RPMI8226 (cell line): ENCODE results near the gene AGAP2.

Source experiments
- DNase-seq: peaks from one replicate; pipeline ENCODE4 v3.0.0-alpha.2; 2015

Gene AGAP2

GRCh38 chr12:57767305-57767698 is 28.8 kb upstream of the AGAP2 start:
- DNase-seq, result no peak

GRCh38 chr12:57766464-57767304 is 28.1 kb upstream of the AGAP2 start, which contains the start of gene CYP27B1:
Gene CYP27B1 (minus strand): TSS chr12:57767078. CDS start chr12:57767041, 37 bp downstream.
- no peak for DNase-seq

DNA sequence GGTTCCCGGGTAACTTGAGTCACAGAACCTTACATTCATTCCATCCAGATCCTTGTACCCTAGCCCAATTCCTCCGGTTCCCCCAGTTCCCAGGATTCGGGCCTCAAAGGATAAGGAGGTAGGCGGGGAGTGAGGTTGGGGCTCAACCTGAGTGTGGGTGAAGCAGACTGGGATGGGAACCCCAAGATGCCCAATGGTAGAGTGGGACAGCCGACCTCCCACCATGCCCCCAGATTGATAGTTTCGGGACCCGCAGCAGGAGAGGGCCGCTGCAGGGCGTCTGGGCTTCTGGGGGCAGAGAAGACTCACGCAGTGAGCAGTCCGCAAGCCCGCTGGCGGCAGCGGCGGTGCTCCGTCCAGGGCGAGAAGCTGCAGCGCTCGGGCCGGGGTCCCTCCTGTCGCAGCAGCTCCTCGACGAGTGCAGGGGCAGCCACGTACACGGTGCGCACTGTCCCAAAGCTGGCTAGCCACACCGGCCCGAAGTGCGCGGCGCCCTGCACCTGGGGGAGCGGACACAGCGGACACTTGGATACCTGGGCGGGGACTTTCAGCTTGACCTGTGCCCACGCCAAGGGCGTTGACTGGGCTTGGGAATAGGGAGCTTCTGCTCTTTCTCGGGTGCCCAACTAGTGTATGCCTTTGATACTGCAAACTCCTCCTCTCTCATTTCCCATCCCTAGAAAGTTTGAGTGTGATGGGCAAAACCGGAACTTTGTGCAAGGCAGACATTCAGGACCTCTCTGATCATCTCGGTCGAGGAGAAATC is 27.3 kb upstream of the AGAP2 start:
- no peak for DNase-seq

- DNase-seq, result peak; percentile 68
These were observed 26.6 kb upstream of the AGAP2 start for GRCh38 chr12:57765003-57765697.

GRCh38 chr12:57764662-57765002 is 26.1 kb upstream of the AGAP2 start:
- DNase-seq, result no peak

- no peak for DNase-seq
These were observed 25.5 kb upstream of the AGAP2 start for GRCh38 chr12:57763881-57764661.

GRCh38 chr12:57762463-57762862 is 23.9 kb upstream of the AGAP2 start:
- no peak for DNase-seq

- no peak for DNase-seq
These were observed 23.0 kb upstream of the AGAP2 start for GRCh38 chr12:57761391-57761998.

GRCh38 chr12:57760347-57760982 is 21.9 kb upstream of the AGAP2 start:
- no peak for DNase-seq

DNA sequence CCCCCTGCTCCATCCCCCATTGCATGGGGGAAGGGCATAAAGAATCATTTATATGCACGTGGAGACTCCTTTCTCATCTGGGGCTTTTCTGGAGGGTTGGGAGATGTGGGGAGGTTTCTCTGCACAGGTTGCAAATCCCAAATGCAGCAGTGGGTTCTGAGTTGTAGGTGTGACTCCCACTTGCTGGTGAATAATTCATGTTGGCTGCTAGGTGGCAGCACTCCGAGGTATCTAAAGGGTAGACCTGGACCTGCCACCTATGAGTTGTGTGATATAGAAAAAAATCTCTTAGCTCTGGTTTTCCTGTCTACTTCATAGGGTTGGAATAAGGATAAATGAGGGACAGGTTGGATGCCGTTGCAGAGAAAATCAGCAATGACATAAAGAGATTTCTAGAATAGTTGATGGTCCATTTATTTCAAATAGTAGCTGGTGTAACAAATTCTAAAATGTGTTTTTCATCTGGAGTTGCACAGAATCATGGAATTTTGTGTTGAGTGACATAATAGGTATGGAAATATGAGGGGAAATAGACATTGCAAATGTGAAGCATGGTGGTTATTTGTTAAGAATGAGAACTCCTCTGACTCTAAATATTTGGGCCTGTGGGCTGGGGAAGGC is 20.9 kb upstream of the AGAP2 start:
- peak; percentile 69 for DNase-seq

GRCh38 chr12:57758552-57759359 is 20.2 kb upstream of the AGAP2 start:
- no peak for DNase-seq

DNA sequence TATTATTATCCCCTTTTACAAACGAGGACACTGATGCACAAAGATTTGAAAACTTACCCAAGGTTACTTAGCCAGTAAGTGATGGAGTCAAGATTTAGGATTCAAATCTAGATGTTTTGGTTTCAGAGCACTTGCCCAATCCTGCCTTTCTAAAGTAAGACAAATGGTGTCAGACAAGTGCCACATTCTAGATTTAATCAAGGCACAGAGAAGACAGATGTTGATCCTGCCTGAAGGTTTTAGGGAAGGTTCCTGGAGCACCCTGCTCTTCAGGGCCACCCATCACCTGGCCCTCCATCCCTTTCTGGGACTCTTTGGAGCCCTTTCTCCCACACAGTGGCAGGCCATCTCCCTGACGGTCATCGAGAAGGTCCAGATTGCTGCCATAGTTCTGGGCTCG is 19.2 kb upstream of the AGAP2 start:
- DNase-seq, result no peak

GRCh38 chr12:57756406-57757341 is 18.1 kb upstream of the AGAP2 start:
- DNase-seq, result peak; percentile 84

DNA sequence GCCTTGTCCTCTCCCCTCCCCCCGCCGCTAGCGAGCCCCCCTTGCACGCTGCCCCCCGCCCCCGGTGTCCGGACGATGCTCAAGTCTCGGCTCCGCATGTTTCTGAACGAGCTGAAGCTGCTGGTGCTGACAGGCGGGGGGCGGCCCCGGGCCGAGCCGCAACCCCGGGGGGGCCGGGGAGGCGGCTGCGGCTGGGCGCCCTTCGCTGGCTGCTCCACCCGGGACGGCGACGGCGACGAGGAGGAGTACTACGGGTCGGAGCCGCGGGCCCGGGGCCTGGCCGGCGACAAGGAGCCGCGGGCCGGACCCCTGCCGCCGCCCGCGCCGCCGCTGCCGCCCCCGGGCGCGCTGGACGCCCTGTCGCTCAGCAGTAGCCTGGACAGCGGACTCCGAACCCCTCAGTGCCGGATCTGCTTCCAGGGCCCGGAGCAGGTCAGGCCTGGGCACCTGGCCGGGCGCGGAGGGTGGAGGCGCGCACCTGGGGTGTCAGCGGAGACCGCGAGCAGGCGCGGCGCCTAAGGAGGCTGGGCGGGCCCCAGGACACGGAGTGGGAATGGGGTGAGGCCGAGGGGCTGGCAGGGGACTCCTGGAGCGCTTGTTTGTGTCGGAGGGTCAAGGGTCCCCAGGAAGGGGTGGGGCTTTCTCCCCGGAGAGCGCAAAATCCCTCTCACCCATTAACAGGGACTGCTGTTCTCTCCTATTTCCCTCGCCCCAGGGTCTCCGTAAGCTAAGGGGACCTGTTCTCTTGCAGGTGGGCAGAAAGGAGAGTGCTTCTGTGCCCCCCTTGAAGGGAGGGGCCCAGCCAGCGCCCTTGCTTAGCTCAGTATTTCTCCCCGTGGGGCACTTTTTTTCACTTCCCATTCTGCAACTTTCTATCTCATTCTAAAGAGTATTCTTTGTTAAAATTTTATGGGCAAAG is 17.2 kb upstream of the AGAP2 start:
- peak; percentile 69 for DNase-seq

GRCh38 chr12:57755194-57755453 is 16.6 kb upstream of the AGAP2 start:
- no peak for DNase-seq

GRCh38 chr12:57754411-57755193 is 16.1 kb upstream of the AGAP2 start, which contains the start of gene MARCHF9:
Gene MARCHF9 (plus strand): TSS chr12:57755103. CDS start chr12:57755529, 426 bp downstream.
- DNase-seq, result peak; percentile 96

DNA sequence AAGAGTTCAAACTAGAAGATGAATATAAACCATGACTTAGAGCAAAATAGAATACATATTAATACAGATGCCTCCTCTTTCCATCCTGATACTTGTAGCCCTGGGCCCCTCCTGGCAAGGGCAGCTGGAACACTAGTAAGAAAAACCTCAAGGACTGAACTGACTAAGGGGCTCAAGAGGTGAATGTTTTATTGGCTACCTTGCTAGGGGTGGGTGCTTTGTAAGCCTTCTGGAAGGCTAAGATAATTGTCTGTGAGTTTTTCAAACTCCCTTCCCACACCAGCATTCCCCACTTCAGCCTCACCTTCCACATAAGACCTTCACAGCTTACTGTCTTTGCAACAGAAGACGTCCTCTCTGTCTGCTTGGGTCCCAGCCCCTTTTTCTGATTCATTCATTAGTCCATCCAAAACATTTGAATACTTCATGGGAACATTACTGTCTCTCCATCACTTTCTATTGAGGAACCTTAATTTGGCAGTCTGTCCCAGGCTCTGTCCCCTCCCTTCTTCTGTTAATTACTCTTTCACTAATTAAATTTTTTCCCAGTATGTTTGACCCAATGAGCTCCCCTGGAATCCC is 15.3 kb upstream of the AGAP2 start:
- DNase-seq, result no peak
